CD4-positive, alpha-beta T cell treated with Interleukin-1 beta for 1 hour (primary cell): Measurements from ENCODE around the gene PNLIPRP2.

Experiments
- DNase-seq, 2 donors: peaks; one replicate each; pipeline ENCODE4 v3.0.0-alpha.2; 2020 to 2022

Gene PNLIPRP2

GRCh38 chr10:116620423-116621400, at the start of gene PNLIPRP2:
PNLIPRP2 (plus strand) TSS chr10:116620953.
- DNase-seq: no peak

DNA sequence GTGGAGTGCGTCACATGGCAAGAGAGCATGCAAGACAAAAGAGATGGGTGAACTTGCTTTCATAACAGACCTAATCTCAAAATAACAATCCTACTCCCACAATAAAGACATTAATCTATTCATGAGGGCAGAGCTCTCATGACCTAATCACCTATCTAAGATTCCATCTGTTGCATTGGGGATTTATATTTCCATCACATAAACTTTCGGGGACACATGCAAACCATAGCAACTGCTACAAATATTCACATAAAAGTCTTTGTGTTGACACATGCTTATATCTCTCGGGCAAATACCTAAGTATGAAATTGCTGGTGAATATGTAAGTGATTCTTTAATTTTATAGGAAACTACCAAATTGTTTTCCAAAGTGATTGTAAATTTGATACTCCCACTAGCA, 46.0 kb upstream of the PNLIPRP2 start:
- no peak for DNase-seq

DNA sequence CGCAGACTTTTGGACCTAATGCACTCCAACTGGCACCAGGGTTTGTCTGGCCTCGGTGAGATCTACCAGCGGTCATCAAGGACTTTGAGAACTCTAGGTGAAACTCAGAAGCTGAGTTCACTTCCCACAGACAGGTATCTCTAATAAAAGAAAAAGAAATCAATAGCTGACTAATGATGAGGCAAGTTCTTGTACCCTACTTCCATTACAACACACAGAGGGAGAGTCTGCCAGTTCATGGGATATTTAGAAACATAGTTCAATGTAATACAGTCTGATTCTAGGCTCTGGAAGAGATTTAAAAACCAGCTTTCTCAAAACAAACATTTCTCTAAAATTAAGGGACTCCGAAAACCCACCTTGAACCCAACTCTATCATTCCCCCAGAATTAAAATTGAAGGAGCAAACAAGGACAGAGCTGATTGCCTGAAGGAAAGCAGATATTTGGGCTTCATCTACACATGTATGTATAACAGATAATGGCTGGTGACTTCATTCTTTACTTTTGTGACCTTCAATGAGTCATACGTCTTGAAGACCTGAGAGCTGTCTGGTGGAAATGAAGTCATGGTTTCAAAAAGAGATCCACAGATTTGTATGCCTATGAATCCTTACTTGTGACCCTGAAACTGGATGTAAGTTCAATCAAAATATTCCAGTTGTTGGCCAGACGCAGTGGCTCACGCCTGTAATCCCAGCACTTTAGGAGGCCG, 32.7 kb upstream of the PNLIPRP2 start:
- DNase-seq: no peak

GRCh38 chr10:116588995-116589394, 31.8 kb upstream of the PNLIPRP2 start:
- no peak for DNase-seq

DNA sequence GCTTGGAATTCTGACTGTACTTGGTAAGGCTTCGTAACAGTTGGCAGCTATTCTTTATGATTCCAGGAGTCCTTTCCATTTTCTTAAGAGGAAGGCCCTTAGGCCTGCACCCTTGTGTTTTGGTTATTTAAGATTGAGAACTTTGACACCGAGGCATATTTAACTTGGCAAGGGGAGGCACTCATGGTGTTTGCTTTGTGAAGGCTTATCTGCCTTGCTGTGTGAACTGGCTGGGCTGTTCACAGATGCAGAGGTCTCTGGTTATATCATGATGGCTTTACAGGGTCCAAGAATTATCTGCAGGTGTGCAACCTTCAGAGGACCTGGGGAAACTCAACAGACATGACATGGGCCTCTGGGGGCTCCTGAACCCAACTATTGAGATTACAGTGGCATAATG, 30.8 kb upstream of the PNLIPRP2 start:
- no peak for DNase-seq

DNA sequence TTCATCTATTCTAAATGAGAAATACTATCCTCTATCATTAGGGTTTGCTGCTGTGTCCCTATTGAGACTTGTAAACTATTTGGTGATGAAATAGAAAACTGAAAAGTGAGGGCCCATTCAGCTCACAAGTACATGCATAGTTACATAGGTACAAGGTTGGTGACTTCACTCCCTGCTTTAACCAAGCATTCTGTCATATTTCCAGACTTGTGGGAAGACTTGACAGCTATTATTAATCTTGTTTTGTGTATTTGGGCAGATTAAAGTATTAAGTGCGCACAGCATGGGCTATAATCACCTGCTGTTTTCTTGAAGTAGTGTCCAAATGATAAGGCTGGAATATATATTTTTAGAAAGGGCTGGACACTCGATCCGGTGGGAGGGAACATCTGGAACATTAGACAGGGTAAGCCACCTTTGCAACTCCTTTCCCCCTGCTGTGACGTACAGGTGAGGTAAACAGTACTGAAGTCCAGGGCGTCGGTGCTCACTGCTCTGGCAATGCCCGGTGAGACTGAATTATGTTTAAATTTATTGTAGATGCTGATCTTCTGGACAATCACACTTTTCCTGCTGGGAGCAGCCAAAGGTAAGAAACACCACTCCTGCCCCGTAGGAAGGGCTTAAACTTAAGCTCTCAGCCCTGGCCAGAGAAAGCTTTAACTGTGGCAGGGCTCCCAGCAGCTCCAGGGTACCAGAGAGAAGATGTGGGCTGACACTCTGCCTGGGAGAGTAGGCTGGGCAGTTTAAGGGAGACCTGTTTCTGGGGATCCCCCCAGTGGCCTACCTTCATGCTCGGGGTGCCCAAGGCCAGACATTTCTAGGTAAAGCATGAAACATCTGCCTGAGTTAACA, 29.9 kb upstream of the PNLIPRP2 start, which contains the start of gene PNLIPRP1:
PNLIPRP1 (plus strand) TSS at position 370 of the 855 bp plus-strand sequence; CDS start at position 541, 171 bp downstream.
- no peak for DNase-seq

GRCh38 chr10:116593139-116593740, 27.5 kb upstream of the PNLIPRP2 start:
- DNase-seq: no peak

GRCh38 chr10:116594525-116595035, 26.2 kb upstream of the PNLIPRP2 start:
- no peak for DNase-seq

- DNase-seq: no peak
Observed at GRCh38 chr10:116596062-116596461, 24.7 kb upstream of the PNLIPRP2 start.

DNA sequence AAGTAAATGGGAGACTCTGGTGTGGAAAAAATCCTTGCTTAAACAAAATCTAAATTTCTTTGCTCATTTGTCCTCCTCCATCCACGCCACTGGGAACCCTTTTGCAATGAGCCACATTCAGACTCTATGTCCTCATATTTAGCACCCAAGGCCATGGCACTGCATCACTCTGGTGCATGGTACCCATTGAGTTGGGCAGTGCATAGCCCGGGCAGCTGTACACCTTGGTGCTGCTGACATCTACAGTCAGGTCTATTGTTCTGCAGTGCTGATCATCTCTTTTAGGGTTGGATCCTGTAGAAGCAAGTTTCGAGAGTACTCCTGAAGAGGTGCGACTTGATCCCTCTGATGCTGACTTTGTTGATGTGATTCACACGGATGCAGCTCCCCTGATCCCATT, 23.2 kb upstream of the PNLIPRP2 start:
- no peak for DNase-seq

- no peak for DNase-seq
Observed at GRCh38 chr10:116598329-116598728, 22.4 kb upstream of the PNLIPRP2 start.

DNA sequence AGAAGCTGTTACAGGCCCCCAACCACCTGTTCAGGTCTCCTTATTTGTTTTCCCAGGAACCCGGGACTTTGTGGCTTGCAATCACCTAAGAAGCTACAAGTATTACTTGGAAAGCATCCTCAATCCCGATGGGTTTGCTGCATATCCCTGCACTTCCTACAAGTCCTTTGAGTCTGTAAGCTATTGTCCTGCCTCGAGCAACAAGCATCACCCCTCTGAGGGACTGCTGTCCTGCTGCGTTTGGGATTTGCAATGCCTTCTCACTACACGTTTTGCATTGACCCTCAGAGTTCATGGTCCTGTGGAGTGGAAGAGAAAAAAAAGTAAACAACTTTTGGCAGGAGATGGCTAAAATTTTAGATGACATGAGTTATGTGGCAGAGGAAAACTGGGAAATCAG, 20.8 kb upstream of the PNLIPRP2 start:
- DNase-seq: no peak

DNA sequence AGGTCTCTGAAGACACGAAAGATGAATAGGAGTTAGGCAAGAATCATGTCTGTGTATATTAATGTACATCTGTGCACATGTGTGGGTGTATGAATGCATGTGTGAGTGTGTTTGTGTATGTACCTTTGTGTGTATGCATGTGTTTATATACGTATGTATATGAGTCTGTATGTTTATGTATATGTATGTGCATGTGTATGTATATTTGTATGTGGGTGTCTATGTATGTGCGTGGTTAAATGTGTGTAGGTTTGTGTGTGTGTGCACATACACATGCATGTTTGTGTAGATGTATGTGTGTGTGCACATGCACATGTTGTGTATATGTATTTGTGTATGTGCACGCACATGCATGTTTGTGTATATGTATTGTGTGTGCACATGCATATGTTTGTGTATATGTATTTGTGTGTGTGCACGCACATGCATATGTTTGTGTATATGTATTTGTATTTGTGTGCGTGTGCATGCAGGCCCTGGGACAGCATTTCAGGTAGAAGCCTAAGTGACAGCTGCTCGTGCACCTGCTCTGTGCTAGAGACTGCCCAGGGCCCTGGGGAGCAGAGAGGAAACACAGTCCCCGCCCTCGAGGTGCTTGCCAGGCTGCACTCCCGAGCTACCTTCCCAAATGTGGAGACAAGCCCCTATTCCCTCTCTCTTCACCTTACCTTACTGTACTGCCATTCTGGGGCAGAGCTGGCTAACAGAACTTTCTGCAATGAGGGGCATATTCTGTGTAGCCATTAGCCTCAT, 17.9 kb upstream of the PNLIPRP2 start:
- no peak for DNase-seq

DNA sequence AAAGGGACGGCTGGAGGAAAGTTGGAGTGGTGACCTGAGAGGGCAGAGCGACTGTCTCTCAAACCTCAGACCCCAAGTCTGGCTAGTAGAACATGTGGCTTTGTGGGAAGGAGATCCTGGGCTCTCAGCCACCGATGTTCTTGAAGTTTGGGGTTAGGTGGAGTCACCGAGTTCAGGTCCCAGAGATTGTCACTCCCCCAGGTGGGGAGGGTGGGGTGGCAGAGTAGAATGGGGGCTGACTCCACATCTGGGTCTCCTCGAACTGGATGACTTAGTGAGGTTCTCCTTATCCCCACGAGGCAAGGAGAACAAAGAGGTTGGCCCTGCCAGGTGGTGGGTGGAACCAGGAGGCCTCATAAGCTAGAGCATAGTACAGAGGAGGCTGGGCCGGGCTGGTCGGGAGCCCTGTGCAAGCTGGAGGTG, 14.7 kb upstream of the PNLIPRP2 start:
- no peak for DNase-seq

- no peak for DNase-seq
Observed at GRCh38 chr10:116607336-116607735, 13.4 kb upstream of the PNLIPRP2 start.

DNA sequence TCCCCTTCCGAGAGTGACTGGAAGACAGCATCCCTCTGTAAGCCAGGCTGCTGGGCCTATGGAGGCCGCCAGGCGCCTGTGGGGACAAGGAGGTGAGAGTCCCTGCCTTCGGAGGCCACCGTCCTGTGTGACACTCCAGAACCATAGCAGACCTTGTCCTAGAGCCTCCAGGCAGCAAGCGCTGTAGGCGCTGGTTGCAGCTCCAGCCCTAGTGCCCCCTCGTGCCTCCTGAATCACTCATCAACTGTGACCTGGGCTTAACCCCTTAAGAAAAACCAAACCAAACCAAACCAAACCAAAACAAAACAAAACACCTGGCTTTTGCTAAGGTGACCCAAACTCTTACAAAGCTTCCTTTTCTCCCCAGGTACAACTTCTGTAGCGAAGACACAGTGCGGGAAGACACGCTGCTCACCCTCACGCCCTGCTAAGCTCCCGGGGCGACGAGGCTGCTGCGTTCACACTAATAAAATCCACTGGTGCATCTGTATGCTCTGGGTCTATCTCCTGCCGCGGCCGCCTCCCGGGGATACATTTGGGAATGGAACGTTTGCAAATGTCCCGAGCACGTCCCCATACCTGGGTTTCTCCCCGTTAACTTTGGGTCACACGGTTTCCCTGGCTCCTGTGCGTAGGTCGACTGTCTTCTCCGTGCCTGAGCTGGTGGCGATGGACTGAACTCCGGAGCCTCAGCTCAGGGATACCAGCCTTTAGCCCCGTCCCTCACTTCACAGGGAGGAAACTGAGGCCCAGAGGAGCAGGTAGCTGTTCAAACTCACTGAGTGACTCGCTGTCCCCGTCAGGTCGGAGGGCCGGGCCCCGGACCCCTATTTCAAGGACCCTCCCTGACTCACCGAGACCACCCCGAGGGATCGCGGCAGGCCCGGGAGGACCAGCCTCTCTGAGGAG, 11.8 kb upstream of the PNLIPRP2 start:
- DNase-seq: no peak

- no peak for DNase-seq
Observed at GRCh38 chr10:116610443-116611152, 10.2 kb upstream of the PNLIPRP2 start.

GRCh38 chr10:116611153-116611545, 9.6 kb upstream of the PNLIPRP2 start:
- no peak for DNase-seq

DNA sequence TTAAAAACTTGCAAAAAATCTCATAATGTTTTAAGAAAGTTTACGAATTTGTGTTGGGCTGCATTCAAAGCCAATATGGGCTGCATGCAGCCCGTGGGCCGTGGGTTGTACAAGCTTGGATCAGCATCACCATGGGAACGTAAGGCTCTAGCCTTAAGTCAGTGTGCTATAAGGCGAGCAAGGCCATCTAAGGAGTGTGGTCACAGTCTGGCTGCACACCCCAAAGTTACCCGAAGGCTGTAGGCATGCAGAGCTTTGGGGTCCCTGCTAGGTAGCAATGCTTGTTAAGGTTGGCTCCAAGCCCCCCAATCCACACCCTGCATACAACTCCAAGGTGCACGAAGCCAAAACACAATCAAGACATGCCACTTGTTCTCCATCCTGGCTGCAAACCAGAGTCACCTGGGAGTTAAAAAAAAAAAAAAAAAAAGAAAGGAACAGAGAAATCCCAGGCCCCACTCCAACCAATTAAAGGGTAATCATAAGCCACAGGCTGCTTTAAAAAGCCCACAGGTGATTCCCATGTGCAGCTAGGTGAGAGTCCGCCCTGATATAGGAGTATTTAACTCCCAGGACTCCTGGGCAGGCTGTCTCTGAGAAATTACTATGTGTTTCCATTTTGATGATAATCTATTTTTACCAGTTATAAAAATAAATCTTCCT, 8.5 kb upstream of the PNLIPRP2 start:
- DNase-seq: no peak
